OCI-LY7 (cell line): ENCODE results near the gene GPC4.

Source experiments
- EZH2phosphoT487 ChIP-seq: fragments of 200-600 bp; sonication (generic); IDR thresholded peaks from 2 replicates; pipeline ENCODE4 v1.6.1; 2018; ENCODE audit warnings: low read depth, borderline replicate concordance, mild to moderate bottlenecking, mixed run types, antibody characterized with exemption, low read length, moderate library complexity, mixed read lengths
- TF ChIP-seq, protein P1 (sequence below): fragments of 200-600 bp; sonication (generic); conservative IDR thresholded peaks from 2 replicates; pipeline ENCODE4 v1.5.1; 2014; ENCODE audit warnings: mild to moderate bottlenecking, antibody characterized with exemption, low read length, moderate library complexity, mixed read lengths

DNA sequence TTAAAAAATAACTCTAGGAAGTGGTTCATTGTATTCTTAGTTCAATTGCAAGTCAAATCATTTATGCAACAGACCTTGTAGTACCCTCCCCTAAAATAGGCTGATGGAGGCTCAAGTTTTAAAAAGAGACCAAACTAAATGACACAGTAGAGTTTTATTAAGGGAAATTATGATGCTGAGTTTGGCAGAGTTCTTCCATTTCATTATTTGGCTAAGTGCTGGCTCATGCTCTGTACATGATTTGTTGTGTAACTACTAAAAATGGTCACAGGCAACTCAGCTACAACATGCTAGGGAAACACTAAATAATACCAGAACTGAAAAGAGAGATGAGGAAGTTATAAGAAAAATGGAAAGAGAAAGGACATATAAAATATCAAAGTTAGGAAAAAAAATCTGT, 101.0 kb downstream of the GPC4 start:
- TF ChIP-seq, protein P1, sequence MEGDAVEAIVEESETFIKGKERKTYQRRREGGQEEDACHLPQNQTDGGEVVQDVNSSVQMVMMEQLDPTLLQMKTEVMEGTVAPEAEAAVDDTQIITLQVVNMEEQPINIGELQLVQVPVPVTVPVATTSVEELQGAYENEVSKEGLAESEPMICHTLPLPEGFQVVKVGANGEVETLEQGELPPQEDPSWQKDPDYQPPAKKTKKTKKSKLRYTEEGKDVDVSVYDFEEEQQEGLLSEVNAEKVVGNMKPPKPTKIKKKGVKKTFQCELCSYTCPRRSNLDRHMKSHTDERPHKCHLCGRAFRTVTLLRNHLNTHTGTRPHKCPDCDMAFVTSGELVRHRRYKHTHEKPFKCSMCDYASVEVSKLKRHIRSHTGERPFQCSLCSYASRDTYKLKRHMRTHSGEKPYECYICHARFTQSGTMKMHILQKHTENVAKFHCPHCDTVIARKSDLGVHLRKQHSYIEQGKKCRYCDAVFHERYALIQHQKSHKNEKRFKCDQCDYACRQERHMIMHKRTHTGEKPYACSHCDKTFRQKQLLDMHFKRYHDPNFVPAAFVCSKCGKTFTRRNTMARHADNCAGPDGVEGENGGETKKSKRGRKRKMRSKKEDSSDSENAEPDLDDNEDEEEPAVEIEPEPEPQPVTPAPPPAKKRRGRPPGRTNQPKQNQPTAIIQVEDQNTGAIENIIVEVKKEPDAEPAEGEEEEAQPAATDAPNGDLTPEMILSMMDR: no peak
- TF ChIP-seq EZH2phosphoT487: no peak
